Activated CD8-positive, alpha-beta memory T cell treated with anti-CD3 and anti-CD28 coated beads for 36 hours (primary cell): ENCODE results near the gene LRRFIP1. TPM values are rescaled to one million over a fixed set of nuclear protein-coding genes. Genes with fewer than 3 reads are reported as not detected.

ENCODE experiments used
- CTCF ChIA-PET: fragments of 350-600 bp; sonication (Branson Sonifier 250); formaldehyde crosslinking; loops from one replicate; lab custom pipeline; 2021; ENCODE audit warnings: antibody characterized with exemption; lab: Charles Lee
- POLR2A ChIA-PET: fragments of 350-600 bp; sonication (Branson Sonifier 250); formaldehyde crosslinking; loops from one replicate; lab custom pipeline; 2021; ENCODE audit warnings: antibody characterized with exemption; lab: Charles Lee
- total RNA-seq, 2 experiments: library from RNA; stranded (reverse); gene quantifications; one replicate each; pipeline ENCODE4 v1.2.3, GENCODE V29; 2021

Gene LRRFIP1
- total RNA-seq, 2 experiments from 2014 or later, result 203 to 210 TPM

- CTCF ChIA-PET, result no interaction called here
- POLR2A ChIA-PET, result no interaction called here
These were observed 4.6 kb downstream of the LRRFIP1 start for GRCh38 chr2:237631801-237632585.

GRCh38 chr2:237633061-237633561, 5.7 kb downstream of the LRRFIP1 start:
- CTCF ChIA-PET, result interaction anchor here (1.0 kb wide), 1 partner anchor 41 kb away, joined by 3 read pairs; no protein-coding TSS in a partner anchor
- POLR2A ChIA-PET, result interaction anchor here (0.5 kb wide), 1 partner anchor 98 kb away, joined by 3 read pairs; no protein-coding TSS in a partner anchor

GRCh38 chr2:237636578-237636977, 9.2 kb downstream of the LRRFIP1 start:
- CTCF ChIA-PET, result interaction anchor here (0.8 to 1.1 kb wide), 2 partner anchors 36 to 109 kb away, joined by 3 read pairs; no protein-coding TSS in a partner anchor
- POLR2A ChIA-PET, result no interaction called here

- POLR2A ChIA-PET, result no interaction called here
- CTCF ChIA-PET, result interaction anchor here (0.8 kb wide), 2 partner anchors 35 to 66 kb away, joined by 3 read pairs; no protein-coding TSS in a partner anchor
These were observed 10.2 kb downstream of the LRRFIP1 start for GRCh38 chr2:237637429-237638135.

GRCh38 chr2:237638176-237638575, 10.8 kb downstream of the LRRFIP1 start:
- ChIA-PET CTCF (interaction anchor here (0.8 kb wide), 1 partner anchor 67 kb away, joined by 3 read pairs; no protein-coding TSS in a partner anchor), POLR2A (no interaction called here)

GRCh38 chr2:237639052-237639835, 11.9 kb downstream of the LRRFIP1 start:
- ChIA-PET POLR2A (no interaction called here), CTCF (no interaction called here)

- POLR2A ChIA-PET, result no interaction called here
- CTCF ChIA-PET, result no interaction called here
These were observed 12.4 kb downstream of the LRRFIP1 start for GRCh38 chr2:237639836-237640220.

- POLR2A ChIA-PET, result no interaction called here
- CTCF ChIA-PET, result interaction anchor here (0.7 kb wide), 1 partner anchor 562 kb away, joined by 3 read pairs; no protein-coding TSS in a partner anchor
These were observed 13.2 kb downstream of the LRRFIP1 start for GRCh38 chr2:237640493-237640998.

- ChIA-PET CTCF (no interaction called here), POLR2A (no interaction called here)
These were observed 14.8 kb downstream of the LRRFIP1 start for GRCh38 chr2:237642038-237642734.

GRCh38 chr2:237643066-237643465, 15.7 kb downstream of the LRRFIP1 start:
- POLR2A ChIA-PET, result no interaction called here
- CTCF ChIA-PET, result no interaction called here

- POLR2A ChIA-PET, result no interaction called here
- CTCF ChIA-PET, result no interaction called here
These were observed 16.4 kb downstream of the LRRFIP1 start for GRCh38 chr2:237643582-237644380.

GRCh38 chr2:237644381-237644703, 17.0 kb downstream of the LRRFIP1 start:
- ChIA-PET POLR2A (no interaction called here), CTCF (no interaction called here)

GRCh38 chr2:237645261-237645660, 17.9 kb downstream of the LRRFIP1 start:
- POLR2A ChIA-PET, result no interaction called here

GRCh38 chr2:237647176-237648015, 20.0 kb downstream of the LRRFIP1 start:
- CTCF ChIA-PET, result no interaction called here
- POLR2A ChIA-PET, result no interaction called here

More at GRCh38 chr2:237645261-237645660, 17.9 kb downstream of the LRRFIP1 start:
- CTCF ChIA-PET, result no interaction called here

- ChIA-PET CTCF (no interaction called here), POLR2A (no interaction called here)
These were observed 20.6 kb downstream of the LRRFIP1 start for GRCh38 chr2:237648016-237648381.

GRCh38 chr2:237649541-237650454, 22.4 kb downstream of the LRRFIP1 start:
- CTCF ChIA-PET, result no interaction called here

More at GRCh38 chr2:237649541-237650454, 22.4 kb downstream of the LRRFIP1 start:
- POLR2A ChIA-PET, result no interaction called here
